PC-3 (cell line): Measurements from ENCODE around the gene LRRC10B. TPM values are rescaled to one million over a fixed set of nuclear protein-coding genes. Genes with fewer than 3 reads are reported as not detected.
A peak's percentile ranks its signal among the peaks of the same experiment; 100 is the strongest.

Source experiments
- ATAC-seq: fragments of 200-7000 bp; cut with Tn5 transposase; 2 replicates; pipeline ENCODE4 v1.9.1; 2020; ENCODE audit warnings: mild to moderate bottlenecking, moderate library complexity
- BruUV-seq: library from RNA; stranded (reverse); fragments of 400-500 nt; replicated peaks from 2 replicates; lab custom pipeline; 2021; lab: Mats Ljungman, UMichigan
- CTCF ChIA-PET: fragments of 300-600 bp; sonication (Branson Sonifier 250); formaldehyde crosslinking; loops from one replicate; lab custom pipeline; 2022; ENCODE audit warnings: antibody characterized with exemption; lab: Charles Lee
- POLR2A ChIA-PET: fragments of 300-600 bp; sonication (Branson Sonifier 250); formaldehyde crosslinking; loops from one replicate; lab custom pipeline; 2022; ENCODE audit warnings: antibody characterized with exemption; ENCODE audit not compliant: unreplicated experiment; lab: Charles Lee
- DNase-seq: peaks from one replicate; pipeline ENCODE4 v3.0.0-alpha.2; 2015
- H2AFZ ChIP-seq: fragments of 300-600 bp; sonication (generic); 2 replicates; pipeline ENCODE4 v1.6.0; 2016; ENCODE audit warnings: antibody characterized with exemption, low read length
- H3F3A ChIP-seq: fragments of 300-600 bp; sonication (generic); one replicate; pipeline ENCODE4 v1.6.0; 2017; ENCODE audit warnings: antibody characterized with exemption, low read length, control low read depth, mild to moderate bottlenecking; ENCODE audit not compliant: unreplicated experiment
- H3K27ac ChIP-seq: fragments of 300-600 bp; sonication (generic); 2 replicates; pipeline ENCODE4 v1.5.1; 2016; ENCODE audit warnings: mild to moderate bottlenecking, low read length
- H3K27me3 ChIP-seq: fragments of 300-600 bp; sonication (generic); 2 replicates; pipeline ENCODE4 v1.6.1; 2016; ENCODE audit warnings: low read length, mixed read lengths
- H3K36me3 ChIP-seq: fragments of 300-600 bp; sonication (generic); 2 replicates; pipeline ENCODE4 v1.6.1; 2016; ENCODE audit warnings: low read depth, mixed run types, low read length, mixed read lengths
- H3K4me1 ChIP-seq: fragments of 300-600 bp; sonication (generic); 2 replicates; pipeline ENCODE4 v1.5.1; 2016; ENCODE audit warnings: low read length; ENCODE audit not compliant: insufficient read depth
- H3K4me2 ChIP-seq: fragments of 300-600 bp; sonication (generic); 2 replicates; pipeline ENCODE4 v1.6.0; 2016; ENCODE audit warnings: low read length
- H3K4me3 ChIP-seq: fragments of 300-600 bp; sonication (generic); 2 replicates; pipeline ENCODE4 v1.5.1; 2016; ENCODE audit warnings: mild to moderate bottlenecking, low read length, mixed read lengths
- H3K79me2 ChIP-seq: fragments of 300-600 bp; sonication (generic); 2 replicates; pipeline ENCODE4 v1.6.1; 2017; ENCODE audit warnings: low read length, mixed read lengths
- H3K9ac ChIP-seq: fragments of 300-600 bp; sonication (generic); 2 replicates; pipeline ENCODE4 v1.6.0; 2016; ENCODE audit warnings: mild to moderate bottlenecking, low read length
- H3K9me2 ChIP-seq: fragments of 300-600 bp; sonication (generic); replicated peaks from 2 replicates; pipeline ENCODE4 v1.6.1; 2016; ENCODE audit warnings: mixed run types, low read length, mixed read lengths
- H3K9me3 ChIP-seq: fragments of 300-600 bp; sonication (generic); 2 replicates; pipeline ENCODE4 v1.6.1; 2016; ENCODE audit warnings: low read length, mixed read lengths
- H4K20me1 ChIP-seq: fragments of 300-600 bp; sonication (generic); 2 replicates; pipeline ENCODE4 v1.6.1; 2016; ENCODE audit warnings: low read length, mixed read lengths
- CTCF ChIP-seq: fragments of 300-600 bp; sonication (generic); conservative IDR thresholded peaks from 2 replicates; pipeline ENCODE4 v1.5.1; 2017; ENCODE audit warnings: antibody characterized with exemption, low read depth, mild to moderate bottlenecking, low read length
- EZH2 ChIP-seq: fragments of 300-600 bp; sonication (generic); IDR thresholded peaks from one replicate; pipeline ENCODE4 v1.6.1; 2017; ENCODE audit warnings: antibody characterized with exemption, mild to moderate bottlenecking, low read length; ENCODE audit not compliant: unreplicated experiment
- EZH2phosphoT487 ChIP-seq: fragments of 300-600 bp; sonication (generic); IDR thresholded peaks from 2 replicates; pipeline ENCODE4 v1.6.1; 2018; ENCODE audit warnings: mild to moderate bottlenecking, antibody characterized with exemption, low read length, borderline replicate concordance
- intact Hi-C: fragments of 100-400 bp; cut with micrococcal nuclease; formaldehyde crosslinking; loops from 2 replicates; pipeline ENCODE4 v1.9.0; 2023
- total RNA-seq: library from RNA; depleted of rRNA; stranded (reverse); fragments of >200 nt; gene quantifications from 2 replicates; pipeline ENCODE4 v1.2.3, GENCODE V29; 2014

The LRRC10B gene
- total RNA-seq, 1 experiment from 2014 or later = 0.55 TPM

GRCh38 chr11:61480261-61480993 is 28.1 kb upstream of the LRRC10B start:
- Histone ChIP-seq H3F3A (no peaks in the 10 kb centered on the region), H4K20me1 (no peaks in the 10 kb centered on the region), H3K9me3 (no peaks in the 10 kb centered on the region), H3K36me3 (no peaks in the 10 kb centered on the region), H3K4me2 (no peak overlapping the region), H3K79me2 (no peaks in the 10 kb centered on the region), H3K9me2 (no peaks in the 10 kb centered on the region), H3K27ac (no peak overlapping the region), H2AFZ (no peak overlapping the region), H3K9ac (no peak overlapping the region), H3K27me3 (no peaks in the 10 kb centered on the region), H3K4me1 (peaks cover 11% of the 10 kb centered on the region; the same call in 1 of the 2 replicates), H3K4me3 (no peak overlapping the region)
- TF ChIP-seq EZH2phosphoT487 (no peak), CTCF (no peak), EZH2 (no peak)
- intact Hi-C loops = no loop called here
- BruUV-seq = no TSS peak
- POLR2A ChIA-PET = interaction anchor here (0.6 kb wide), 1 partner anchor 9 kb away, joined by 10 read pairs; no protein-coding TSS in a partner anchor
- CTCF ChIA-PET = no interaction called here
- DNase-seq (no peak), ATAC-seq (no peak)

GRCh38 chr11:61480994-61481335 is 27.6 kb upstream of the LRRC10B start:
- Histone ChIP-seq H2AFZ (no peak overlapping the region), H3K27ac (peak overlapping the region; percentile 32), H3K4me2 (peak overlapping the region; percentile 24; the same call in 1 of the 2 replicates), H3F3A (no peaks in the 10 kb centered on the region), H3K9me2 (no peaks in the 10 kb centered on the region), H3K36me3 (no peaks in the 10 kb centered on the region), H4K20me1 (no peaks in the 10 kb centered on the region), H3K27me3 (no peaks in the 10 kb centered on the region), H3K79me2 (no peaks in the 10 kb centered on the region), H3K4me1 (peaks cover 11% of the 10 kb centered on the region; the same call in 1 of the 2 replicates), H3K4me3 (no peak overlapping the region), H3K9me3 (no peaks in the 10 kb centered on the region), H3K9ac (no peak overlapping the region; the same call in 1 of the 2 replicates)
- DNase-seq = peak; percentile 58
- CTCF ChIA-PET = no interaction called here
- no peak for TF ChIP-seq EZH2
- TF ChIP-seq EZH2phosphoT487 = no peak
- TF ChIP-seq CTCF = no peak
- POLR2A ChIA-PET = no interaction called here
- ATAC-seq = peak; percentile 63
- no TSS peak for BruUV-seq
- intact Hi-C loops = no loop called here

- intact Hi-C loops = no loop called here
- TF ChIP-seq CTCF = no peak
- no peak for TF ChIP-seq EZH2
- no peak for TF ChIP-seq EZH2phosphoT487
- DNase-seq (no peak), ATAC-seq (no peak)
- peaks cover 19% of the 10 kb centered on the region for H3K4me1 ChIP-seq
- no peaks in the 10 kb centered on the region for H3K36me3 ChIP-seq
- no peaks in the 10 kb centered on the region for H3K27me3 ChIP-seq
- H3K4me3 ChIP-seq = no peak overlapping the region
- CTCF ChIA-PET = interaction anchor here (0.6 to 1.3 kb wide), 5 partner anchors 13 to 157 kb away, joined by 3 read pairs; no protein-coding TSS in a partner anchor
- POLR2A ChIA-PET = no interaction called here
- no peaks in the 10 kb centered on the region for H3F3A ChIP-seq
- H3K9me3 ChIP-seq = no peaks in the 10 kb centered on the region
- peak overlapping the region; percentile 32; the same call in 1 of the 2 replicates for H3K27ac ChIP-seq
- no TSS peak for BruUV-seq
- H4K20me1 ChIP-seq = no peaks in the 10 kb centered on the region
- H3K9me2 ChIP-seq = no peaks in the 10 kb centered on the region
- no peak overlapping the region for H2AFZ ChIP-seq
- H3K9ac ChIP-seq = peak overlapping the region; percentile 19; the same call in 1 of the 2 replicates
- no peak overlapping the region for H3K4me2 ChIP-seq
- no peaks in the 10 kb centered on the region for H3K79me2 ChIP-seq
Measured at GRCh38 chr11:61481806-61482205, 26.7 kb upstream of the LRRC10B start.
